OCI-LY1 (cell line): ENCODE measurements around the gene PNPLA6.

ENCODE experiments used
- H2AFZ ChIP-seq: fragments of 200-600 bp; sonication (generic), shearing (Covaris generic); 2 replicates; pipeline ENCODE4 v1.6.0; 2014; ENCODE audit warnings: antibody characterized with exemption, mild to moderate bottlenecking, low read length
- H3F3A ChIP-seq: fragments of 200-600 bp; sonication (generic), shearing (Covaris generic); 2 replicates; pipeline ENCODE4 v1.6.0; 2014; ENCODE audit warnings: mild to moderate bottlenecking, antibody characterized with exemption, low read length, moderate library complexity; ENCODE audit not compliant: insufficient read depth
- H3K27ac ChIP-seq: fragments of 200-600 bp; sonication (generic); 2 replicates; pipeline ENCODE4 v1.5.1; 2014; ENCODE audit warnings: low read length, mixed run types, mild to moderate bottlenecking, low read depth; ENCODE audit not compliant: poor library complexity, severe bottlenecking
- H3K27me3 ChIP-seq: fragments of 200-600 bp; sonication (generic); 2 replicates; pipeline ENCODE4 v1.6.0; 2014; ENCODE audit warnings: antibody characterized with exemption, mild to moderate bottlenecking, low read length, moderate library complexity; ENCODE audit not compliant: insufficient read depth
- H3K36me3 ChIP-seq: fragments of 200-600 bp; sonication (generic); 2 replicates; pipeline ENCODE4 v1.6.1; 2014; ENCODE audit warnings: mild to moderate bottlenecking, antibody characterized with exemption, low read length, moderate library complexity, mixed read lengths; ENCODE audit not compliant: insufficient read depth
- H3K4me1 ChIP-seq: fragments of 200-600 bp; sonication (generic); 2 replicates; pipeline ENCODE4 v1.5.1; 2014; ENCODE audit warnings: mild to moderate bottlenecking, low read length, moderate library complexity; ENCODE audit not compliant: insufficient read depth, severe bottlenecking
- H3K4me2 ChIP-seq: fragments of 200-600 bp; sonication (generic), shearing (Covaris generic); 2 replicates; pipeline ENCODE4 v1.6.1; 2014; ENCODE audit warnings: low read length
- H3K4me3 ChIP-seq: fragments of 200-600 bp; sonication (generic); 2 replicates; pipeline ENCODE4 v1.5.1; 2014; ENCODE audit warnings: low read length, low read depth, mild to moderate bottlenecking, mixed read lengths; ENCODE audit not compliant: poor library complexity, severe bottlenecking
- H3K79me2 ChIP-seq: fragments of 200-600 bp; shearing (Covaris generic); 2 replicates; pipeline ENCODE4 v1.6.1; 2016; ENCODE audit warnings: mixed run types, low read length, mixed read lengths; ENCODE audit not compliant: insufficient read depth
- H3K9ac ChIP-seq: fragments of 200-600 bp; sonication (generic), shearing (Covaris generic); 2 replicates; pipeline ENCODE4 v1.6.1; 2014; ENCODE audit warnings: mild to moderate bottlenecking, low read length, mixed read lengths
- H3K9me2 ChIP-seq: fragments of 200-600 bp; sonication (generic), shearing (Covaris generic); 2 replicates; pipeline ENCODE4 v1.6.1; 2014; ENCODE audit warnings: low read depth, mild to moderate bottlenecking, low read length, mixed read lengths
- H3K9me3 ChIP-seq: fragments of 200-600 bp; shearing (Covaris generic); 2 replicates; pipeline ENCODE4 v1.6.1; 2014; ENCODE audit warnings: low read length, mixed read lengths
- H4K20me1 ChIP-seq: fragments of 200-600 bp; sonication (generic), shearing (Covaris generic); 2 replicates; pipeline ENCODE4 v1.6.0; 2016; ENCODE audit warnings: mild to moderate bottlenecking, low read length; ENCODE audit not compliant: insufficient read depth
- EZH2 ChIP-seq: fragments of 200-600 bp; sonication (generic), shearing (Covaris generic); IDR thresholded peaks from 2 replicates; pipeline ENCODE4 v1.8.0; 2017; ENCODE audit warnings: borderline replicate concordance, mixed run types, mild to moderate bottlenecking, antibody characterized with exemption, low read length, moderate library complexity, mixed read lengths
- TF ChIP-seq, protein P1 (sequence below): fragments of 200-600 bp; sonication (generic), shearing (Covaris generic); IDR thresholded peaks from 2 replicates; pipeline ENCODE4 v1.5.1; 2017; ENCODE audit warnings: mild to moderate bottlenecking, antibody characterized with exemption, low read length, moderate library complexity, mixed read lengths

Gene PNPLA6

GRCh38 chr19:7550169-7550770, 14.8 kb downstream of the PNPLA6 start:
- Histone ChIP-seq H3K9ac (no peak overlapping the region), H3F3A (no peaks in the 10 kb centered on the region), H3K4me2 (no peak overlapping the region), H3K9me2 (no peaks in the 10 kb centered on the region), H4K20me1 (no peaks in the 10 kb centered on the region), H3K27ac (no peak overlapping the region), H3K4me1 (no peaks in the 10 kb centered on the region), H2AFZ (no peak overlapping the region), H3K36me3 (peaks cover 32% of the 10 kb centered on the region), H3K4me3 (no peak overlapping the region), H3K9me3 (no peaks in the 10 kb centered on the region), H3K27me3 (no peaks in the 10 kb centered on the region), H3K79me2 (no peaks in the 10 kb centered on the region)
- TF ChIP-seq, protein P1, sequence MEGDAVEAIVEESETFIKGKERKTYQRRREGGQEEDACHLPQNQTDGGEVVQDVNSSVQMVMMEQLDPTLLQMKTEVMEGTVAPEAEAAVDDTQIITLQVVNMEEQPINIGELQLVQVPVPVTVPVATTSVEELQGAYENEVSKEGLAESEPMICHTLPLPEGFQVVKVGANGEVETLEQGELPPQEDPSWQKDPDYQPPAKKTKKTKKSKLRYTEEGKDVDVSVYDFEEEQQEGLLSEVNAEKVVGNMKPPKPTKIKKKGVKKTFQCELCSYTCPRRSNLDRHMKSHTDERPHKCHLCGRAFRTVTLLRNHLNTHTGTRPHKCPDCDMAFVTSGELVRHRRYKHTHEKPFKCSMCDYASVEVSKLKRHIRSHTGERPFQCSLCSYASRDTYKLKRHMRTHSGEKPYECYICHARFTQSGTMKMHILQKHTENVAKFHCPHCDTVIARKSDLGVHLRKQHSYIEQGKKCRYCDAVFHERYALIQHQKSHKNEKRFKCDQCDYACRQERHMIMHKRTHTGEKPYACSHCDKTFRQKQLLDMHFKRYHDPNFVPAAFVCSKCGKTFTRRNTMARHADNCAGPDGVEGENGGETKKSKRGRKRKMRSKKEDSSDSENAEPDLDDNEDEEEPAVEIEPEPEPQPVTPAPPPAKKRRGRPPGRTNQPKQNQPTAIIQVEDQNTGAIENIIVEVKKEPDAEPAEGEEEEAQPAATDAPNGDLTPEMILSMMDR = no peak

DNA sequence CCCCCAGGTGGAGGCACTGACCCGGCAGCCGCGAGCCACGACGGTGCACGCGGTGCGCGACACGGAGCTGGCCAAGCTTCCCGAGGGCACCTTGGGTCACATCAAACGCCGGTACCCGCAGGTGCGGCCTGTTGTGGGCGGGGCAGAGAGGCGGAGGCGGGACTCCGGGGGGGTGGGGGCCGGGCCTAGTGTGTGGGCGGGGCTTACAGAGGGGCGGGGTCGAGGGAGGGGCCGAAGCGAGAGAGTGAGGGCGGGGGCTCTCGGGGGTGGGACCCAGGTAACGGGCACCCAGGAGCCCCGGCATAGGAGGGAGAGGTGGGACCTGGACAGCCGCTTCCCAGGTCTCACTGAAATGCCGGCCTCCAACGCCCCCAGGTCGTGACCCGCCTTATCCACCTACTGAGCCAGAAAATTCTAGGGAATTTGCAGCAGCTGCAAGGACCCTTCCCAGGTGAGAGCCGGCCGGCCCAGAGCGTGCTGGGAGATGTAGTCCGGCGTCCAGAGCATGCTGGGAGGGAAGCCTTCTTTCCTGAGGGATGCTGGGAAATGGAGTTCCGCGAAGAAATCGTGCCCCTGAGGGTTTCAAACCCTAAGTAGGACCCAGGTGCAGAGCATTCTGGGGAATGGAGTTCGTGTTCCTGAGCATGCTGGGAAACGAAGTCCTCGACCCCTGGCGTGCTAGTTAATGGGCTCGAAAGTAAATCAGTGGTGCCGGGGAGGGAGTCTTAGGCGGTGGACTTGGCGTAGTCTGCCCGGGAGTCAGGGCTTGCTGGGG, 15.7 kb downstream of the PNPLA6 start:
- H3K27ac ChIP-seq = no peak overlapping the region
- no peaks in the 10 kb centered on the region for H3F3A ChIP-seq
- no peaks in the 10 kb centered on the region for H4K20me1 ChIP-seq
- no peak overlapping the region for H3K4me3 ChIP-seq
- H3K79me2 ChIP-seq = no peaks in the 10 kb centered on the region
- no peaks in the 10 kb centered on the region for H3K27me3 ChIP-seq
- H3K9me3 ChIP-seq = no peaks in the 10 kb centered on the region
- no peak overlapping the region for H2AFZ ChIP-seq
- no peaks in the 10 kb centered on the region for H3K4me1 ChIP-seq
- peaks cover 36% of the 10 kb centered on the region for H3K36me3 ChIP-seq
- no peak overlapping the region for H3K4me2 ChIP-seq
- TF ChIP-seq EZH2 = no peak
- TF ChIP-seq, protein P1 = no peak
- H3K9me2 ChIP-seq = no peaks in the 10 kb centered on the region
- no peak overlapping the region for H3K9ac ChIP-seq

- TF ChIP-seq EZH2 = no peak
- TF ChIP-seq, protein P1 = no peak
- Histone ChIP-seq H3K27ac (no peak overlapping the region), H3K27me3 (no peaks in the 10 kb centered on the region), H4K20me1 (no peaks in the 10 kb centered on the region), H3K9me2 (no peaks in the 10 kb centered on the region), H3K9me3 (no peaks in the 10 kb centered on the region), H3K79me2 (no peaks in the 10 kb centered on the region), H2AFZ (no peak overlapping the region), H3K4me2 (no peak overlapping the region), H3K9ac (no peak overlapping the region), H3K4me1 (no peaks in the 10 kb centered on the region), H3K36me3 (peaks cover 49% of the 10 kb centered on the region), H3F3A (no peaks in the 10 kb centered on the region), H3K4me3 (no peak overlapping the region)
Observed at GRCh38 chr19:7552781-7553180, 17.3 kb downstream of the PNPLA6 start.
